ENCODE data around the gene EEF1A2. TPM values are rescaled to one million over a fixed set of nuclear protein-coding genes. Genes with fewer than 3 reads are reported as not detected.

EEF1A2 gene
- total and polyA plus RNA-seq, 10 donors: 0.39 to 1.4 (median 0.54) TPM

DNA sequence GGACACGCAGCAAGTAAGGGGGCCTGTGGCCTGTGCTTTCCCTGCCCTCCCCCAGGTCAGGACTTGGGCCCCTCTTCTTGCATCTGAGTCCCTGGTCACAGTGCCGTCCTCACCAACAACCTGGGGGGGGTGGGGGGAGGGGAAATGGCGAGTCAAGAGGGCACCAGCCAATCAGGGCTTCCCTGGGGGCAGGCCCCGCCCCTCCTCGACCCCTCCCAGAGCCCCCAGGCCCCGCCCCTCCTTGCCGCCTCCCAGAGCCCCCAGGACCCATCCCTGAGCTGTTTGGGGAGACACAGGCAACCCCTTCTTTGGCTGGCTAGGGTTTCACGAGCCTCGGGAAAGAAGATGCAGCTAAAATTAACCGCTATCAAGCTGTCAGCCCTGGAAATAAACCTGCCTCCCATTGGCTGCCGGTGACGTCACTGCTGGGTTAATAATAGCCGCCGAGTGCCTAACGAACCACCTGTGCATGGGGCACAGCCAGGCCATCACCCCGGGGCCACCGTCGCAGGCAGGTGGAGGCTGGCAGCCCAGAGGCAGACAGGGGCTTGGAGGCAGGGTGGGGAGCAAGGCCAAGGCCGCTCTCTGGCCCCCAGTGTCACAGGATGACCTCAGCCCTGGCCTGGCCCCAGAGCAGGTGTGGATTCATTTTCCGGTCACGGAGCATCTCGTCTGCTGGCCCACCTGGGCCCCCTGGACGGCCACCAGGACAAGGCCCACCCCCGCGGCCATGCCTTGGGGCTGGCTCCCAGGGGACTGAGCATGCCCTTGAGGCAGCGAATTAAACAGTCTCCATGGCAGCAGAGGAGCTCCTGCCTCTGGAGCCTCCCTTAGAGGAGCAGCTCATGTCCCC lies 3.2 kb upstream of the EEF1A2 start:
- H3K27me3 ChIP-seq (replicated peaks in 1 of 7): peaks cover 0 to 89% (median 37%) of the 10 kb centered on the region in 7 donors
- peaks cover 0 to 21% (median 17%) of the 10 kb centered on the region in 8 donors for H3K9me3 ChIP-seq
- intact Hi-C loops (cut with DNase I; ENCODE audit: low total_unique reads): no loop called here
- H3K36me3 ChIP-seq: no peaks in the 10 kb centered on the region
- H3K4me3 ChIP-seq: no peak overlapping the region
- DNase-seq: no peak
- H3K27ac ChIP-seq: no peak overlapping the region
- H3K4me1 ChIP-seq: peaks cover 0 to 28% (median 20%) of the 10 kb centered on the region in 6 donors
- TF ChIP-seq, protein P1, sequence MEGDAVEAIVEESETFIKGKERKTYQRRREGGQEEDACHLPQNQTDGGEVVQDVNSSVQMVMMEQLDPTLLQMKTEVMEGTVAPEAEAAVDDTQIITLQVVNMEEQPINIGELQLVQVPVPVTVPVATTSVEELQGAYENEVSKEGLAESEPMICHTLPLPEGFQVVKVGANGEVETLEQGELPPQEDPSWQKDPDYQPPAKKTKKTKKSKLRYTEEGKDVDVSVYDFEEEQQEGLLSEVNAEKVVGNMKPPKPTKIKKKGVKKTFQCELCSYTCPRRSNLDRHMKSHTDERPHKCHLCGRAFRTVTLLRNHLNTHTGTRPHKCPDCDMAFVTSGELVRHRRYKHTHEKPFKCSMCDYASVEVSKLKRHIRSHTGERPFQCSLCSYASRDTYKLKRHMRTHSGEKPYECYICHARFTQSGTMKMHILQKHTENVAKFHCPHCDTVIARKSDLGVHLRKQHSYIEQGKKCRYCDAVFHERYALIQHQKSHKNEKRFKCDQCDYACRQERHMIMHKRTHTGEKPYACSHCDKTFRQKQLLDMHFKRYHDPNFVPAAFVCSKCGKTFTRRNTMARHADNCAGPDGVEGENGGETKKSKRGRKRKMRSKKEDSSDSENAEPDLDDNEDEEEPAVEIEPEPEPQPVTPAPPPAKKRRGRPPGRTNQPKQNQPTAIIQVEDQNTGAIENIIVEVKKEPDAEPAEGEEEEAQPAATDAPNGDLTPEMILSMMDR (IDR thresholded peaks at IDR 0.05 in 8 of 11, conservative IDR thresholded peaks at IDR 0.05 in 3 of 11): no peak
- TF ChIP-seq POLR2AphosphoS5 (IDR thresholded peaks at IDR 0.05) (no peak), POLR2A (IDR thresholded peaks at IDR 0.05) (no peak)
- WGBS, 5 donors: 33 to 71% (median 40%) methylated on average over 11 to 26 of the region's 26 CpGs

DNA sequence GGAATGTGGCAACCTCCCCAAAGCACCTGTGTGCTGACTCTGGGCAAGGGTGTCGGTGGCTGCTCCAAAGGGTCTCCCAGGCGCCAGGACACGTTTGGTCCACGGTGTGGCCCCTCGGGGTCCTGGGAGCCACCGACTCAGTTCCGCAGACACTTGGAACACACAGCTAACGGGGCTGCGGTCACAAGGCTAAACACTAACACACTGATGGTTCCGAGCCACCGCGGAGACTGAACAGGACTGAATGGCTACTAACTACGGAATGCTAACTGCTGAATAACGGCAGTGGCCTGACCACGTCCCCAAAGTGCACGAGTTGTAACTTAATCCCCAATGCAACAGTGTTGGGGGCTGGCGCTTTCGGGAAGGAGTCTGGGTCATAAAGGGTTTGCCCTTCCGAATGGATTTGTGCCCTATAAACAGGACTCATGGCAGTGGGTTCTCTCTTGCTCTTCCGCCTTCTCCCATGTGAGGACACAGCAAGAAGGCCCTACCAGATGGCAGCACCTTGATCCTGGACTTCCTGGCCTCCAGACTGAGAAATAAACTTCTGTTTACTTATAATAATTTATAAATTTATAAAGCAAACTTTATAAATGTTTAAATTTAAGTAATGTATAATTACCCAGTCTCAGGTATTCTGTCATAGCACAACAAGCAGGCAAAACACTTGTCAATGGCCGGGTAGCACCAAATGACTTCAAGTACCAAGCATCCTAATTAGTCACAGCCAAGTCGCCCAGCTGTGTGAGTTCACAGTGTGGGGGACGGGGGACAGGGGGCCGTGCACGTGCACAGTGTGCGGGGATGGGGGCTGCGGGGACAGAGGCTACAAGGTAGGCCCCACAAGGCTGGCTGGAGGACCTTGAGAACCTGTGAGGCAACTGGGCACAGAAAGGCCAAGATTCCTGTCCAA lies 2.3 kb upstream of the EEF1A2 start:
- Histone ChIP-seq H3K27ac (no peak overlapping the region), H3K4me3 (no peak overlapping the region), H3K9me3 (peaks cover 0 to 21% (median 17%) of the 10 kb centered on the region in 8 donors), H3K27me3 (replicated peaks in 1 of 7) (peaks cover 0 to 89% (median 44%) of the 10 kb centered on the region in 7 donors), H3K36me3 (no peaks in the 10 kb centered on the region), H3K4me1 (peaks cover 5 to 37% (median 26%) of the 10 kb centered on the region in 6 donors)
- DNase-seq: no peak
- intact Hi-C loops (cut with DNase I; ENCODE audit: low total_unique reads): no loop called here
- WGBS, 5 donors: 84 to 86% (median 85%) methylated on average over 23 to 27 of the region's 27 CpGs
- TF ChIP-seq, protein P1 (IDR thresholded peaks at IDR 0.05 in 8 of 11, conservative IDR thresholded peaks at IDR 0.05 in 3 of 11): no peak

DNA sequence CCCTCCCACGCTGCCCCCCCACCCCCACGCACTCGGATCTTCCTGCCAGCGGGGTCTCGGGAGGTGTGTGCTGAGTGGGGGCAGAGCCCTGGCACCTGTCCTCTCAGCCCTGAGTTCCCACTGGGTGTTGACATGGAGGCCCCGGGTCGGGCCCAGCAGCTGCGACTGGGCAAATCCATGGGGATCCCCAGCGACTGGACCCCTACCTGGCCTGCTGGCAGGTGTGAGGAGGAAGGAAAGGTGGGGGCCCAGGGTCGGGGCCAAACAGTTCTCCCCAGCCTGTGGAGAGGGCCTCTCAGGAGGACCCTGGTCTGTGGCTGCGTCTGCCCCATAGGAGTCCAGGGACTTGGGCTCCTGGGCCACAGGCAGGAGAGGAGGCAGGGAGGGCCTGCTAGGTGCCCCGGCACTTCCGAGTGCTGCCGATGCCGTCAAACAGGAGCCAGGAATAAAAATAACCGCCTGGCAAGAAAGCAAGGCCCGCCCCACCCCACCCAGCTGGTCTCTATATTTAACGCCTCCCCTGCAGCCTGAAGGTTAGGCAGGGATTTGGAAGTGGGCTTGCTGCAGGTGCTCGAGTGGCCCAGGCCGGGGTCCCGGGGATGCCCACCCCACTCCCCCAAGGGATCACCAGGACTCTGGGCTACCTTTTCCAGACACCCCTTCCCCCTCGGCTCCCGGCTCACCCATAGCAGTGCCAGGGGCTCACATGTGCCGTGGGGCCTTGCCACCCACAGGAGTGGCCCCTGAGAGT lies 1.4 kb upstream of the EEF1A2 start:
- Histone ChIP-seq H3K9me3 (peaks cover 0 to 15% (median 13%) of the 10 kb centered on the region in 8 donors), H3K4me1 (peaks cover 5 to 42% (median 30%) of the 10 kb centered on the region in 6 donors), H3K27me3 (replicated peaks in 1 of 7) (peaks cover 0 to 91% (median 44%) of the 10 kb centered on the region in 7 donors), H3K4me3 (no peak overlapping the region), H3K27ac (no peak overlapping the region), H3K36me3 (no peaks in the 10 kb centered on the region)
- 83 to 98% (median 85%) methylated on average over 8 to 24 of the region's 24 CpGs for WGBS, 5 donors
- DNase-seq: no peak
- intact Hi-C loops (cut with DNase I; ENCODE audit: low total_unique reads): no loop called here
- no peak for TF ChIP-seq POLR2AphosphoS5 (IDR thresholded peaks at IDR 0.05)
- TF ChIP-seq POLR2A (IDR thresholded peaks at IDR 0.05): no peak
- TF ChIP-seq, protein P1 (IDR thresholded peaks at IDR 0.05 in 8 of 11, conservative IDR thresholded peaks at IDR 0.05 in 3 of 11): no peak

All from spleen (tissue), 11 donors.